A673 (cell line): Measurements from ENCODE around the gene NR6A1. TPM values are rescaled to one million over a fixed set of nuclear protein-coding genes. Genes with fewer than 3 reads are reported as not detected.

Experiments used
- BruUV-seq: library from RNA; stranded (reverse); fragments of 400-500 nt; replicated peaks from 2 replicates; lab custom pipeline; 2021; lab: Mats Ljungman, UMichigan
- CTCF ChIA-PET: fragments of 300-600 bp; sonication (Branson Sonifier 250); formaldehyde crosslinking; loops from one replicate; lab custom pipeline; 2022; ENCODE audit warnings: antibody characterized with exemption; lab: Charles Lee
- POLR2A ChIA-PET: fragments of 300-600 bp; sonication (Branson Sonifier 250); formaldehyde crosslinking; loops from one replicate; lab custom pipeline; 2022; ENCODE audit warnings: antibody characterized with exemption; ENCODE audit not compliant: low non-redundant PET; lab: Charles Lee
- DNase-seq: peaks from one replicate; pipeline ENCODE4 v3.0.0-alpha.2; 2015; ENCODE audit warnings: low spot score
- H3K27ac ChIP-seq: fragments of 200-600 bp; sonication (generic); 2 replicates; pipeline ENCODE4 v1.5.1; 2016; ENCODE audit warnings: mixed run types, low read depth, mild to moderate bottlenecking, mixed read lengths, antibody characterized with exemption, low read length; ENCODE audit not compliant: poor library complexity, severe bottlenecking
- H3K27me3 ChIP-seq: fragments of 200-600 bp; sonication (generic); replicated peaks from 2 replicates; pipeline ENCODE4 v1.6.1; 2017; ENCODE audit warnings: mixed run types, low read depth, mild to moderate bottlenecking, mixed read lengths, antibody characterized with exemption, low read length; ENCODE audit not compliant: insufficient read depth, poor library complexity
- H3K36me3 ChIP-seq: fragments of 200-600 bp; sonication (generic); 2 replicates; pipeline ENCODE4 v1.6.1; 2016; ENCODE audit warnings: mixed run types, mild to moderate bottlenecking, mixed read lengths, antibody characterized with exemption, low read length; ENCODE audit not compliant: insufficient read depth, poor library complexity, severe bottlenecking
- H3K4me1 ChIP-seq: fragments of 200-600 bp; sonication (generic); 2 replicates; pipeline ENCODE4 v1.6.1; 2017; ENCODE audit warnings: mixed run types, mild to moderate bottlenecking, mixed read lengths, antibody characterized with exemption, low read length; ENCODE audit not compliant: insufficient read depth, poor library complexity, severe bottlenecking
- H3K4me3 ChIP-seq: fragments of 200-600 bp; sonication (generic); 2 replicates; pipeline ENCODE4 v1.5.1; 2016; ENCODE audit warnings: low read depth, mixed run types, mild to moderate bottlenecking, mixed read lengths, low read length; ENCODE audit not compliant: poor library complexity, severe bottlenecking
- H3K9me3 ChIP-seq: fragments of 200-600 bp; sonication (generic); 2 replicates; pipeline ENCODE4 v1.6.1; 2016; ENCODE audit warnings: mixed run types, low read depth, mild to moderate bottlenecking, mixed read lengths, antibody characterized with exemption, low read length; ENCODE audit not compliant: poor library complexity, severe bottlenecking
- CTCF ChIP-seq: fragments of 300-800, 200-600 bp; sonication (generic); conservative IDR thresholded peaks from 2 replicates; pipeline ENCODE4 v1.5.1; 2017; ENCODE audit warnings: low read depth, mild to moderate bottlenecking, antibody characterized with exemption, low read length, moderate library complexity, mixed read lengths
- EZH2 ChIP-seq: fragments of 200-600 bp; sonication (generic); IDR thresholded peaks from 2 replicates; pipeline ENCODE4 v1.6.1; 2017; ENCODE audit warnings: borderline replicate concordance, low read depth, mild to moderate bottlenecking, mixed read lengths, antibody characterized with exemption, low read length; ENCODE audit not compliant: poor library complexity, severe bottlenecking
- intact Hi-C: fragments of 100-400 bp; cut with micrococcal nuclease; formaldehyde crosslinking; loops from one replicate; pipeline ENCODE4 v1.10.0; 2022; ENCODE audit not compliant: unreplicated experiment
- total RNA-seq: library from RNA; stranded (reverse); gene quantifications from 2 replicates; pipeline ENCODE4 v1.2.3, GENCODE V29; 2021

The NR6A1 gene
- total RNA-seq, 1 experiment from 2014 or later = 5.3 TPM

GRCh38 chr9:124486778-124487259, 284.3 kb downstream of the NR6A1 start:
- Histone ChIP-seq H3K27me3 (peaks cover 10% of the 10 kb centered on the region), H3K4me1 (no peaks in the 10 kb centered on the region), H3K9me3 (no peaks in the 10 kb centered on the region), H3K4me3 (no peak overlapping the region), H3K36me3 (no peaks in the 10 kb centered on the region), H3K27ac (no peak overlapping the region)
- CTCF ChIA-PET = no interaction called here
- intact Hi-C loops = no loop called here
- POLR2A ChIA-PET = no interaction called here
- DNase-seq = no peak
- no TSS peak for BruUV-seq
- TF ChIP-seq CTCF = no peak
- no peak for TF ChIP-seq EZH2

- Histone ChIP-seq H3K27ac (no peak overlapping the region), H3K36me3 (no peaks in the 10 kb centered on the region), H3K27me3 (peaks cover 10% of the 10 kb centered on the region), H3K4me3 (no peak overlapping the region), H3K4me1 (no peaks in the 10 kb centered on the region), H3K9me3 (no peaks in the 10 kb centered on the region)
- BruUV-seq = no TSS peak
- intact Hi-C loops = no loop called here
- DNase-seq = no peak
- ChIA-PET POLR2A (no interaction called here), CTCF (no interaction called here)
- TF ChIP-seq CTCF = no peak
- no peak for TF ChIP-seq EZH2
Measured at GRCh38 chr9:124485936-124486335, 285.2 kb downstream of the NR6A1 start.

GRCh38 chr9:124485201-124485600, 285.9 kb downstream of the NR6A1 start:
- H3K36me3 ChIP-seq = no peaks in the 10 kb centered on the region
- H3K9me3 ChIP-seq = no peaks in the 10 kb centered on the region
- H3K27me3 ChIP-seq = peaks cover 10% of the 10 kb centered on the region
- H3K27ac ChIP-seq = no peak overlapping the region
- CTCF ChIA-PET = no interaction called here
- no peaks in the 10 kb centered on the region for H3K4me1 ChIP-seq
- TF ChIP-seq EZH2 (no peak), CTCF (no peak)
- POLR2A ChIA-PET = no interaction called here
- no peak overlapping the region for H3K4me3 ChIP-seq
- no peak for DNase-seq
- intact Hi-C loops = no loop called here
- no TSS peak for BruUV-seq
